ENCODE results near the gene CRLF3. TPM values are rescaled to one million over a fixed set of nuclear protein-coding genes. Genes with fewer than 3 reads are reported as not detected.

Gene CRLF3
- total RNA-seq, 2 experiments from 2014 or later = 40.3 to 42.5 TPM

Other genes with a start within 250 kb of the CRLF3 start
- gene ATAD5, start 7.3 kb upstream of the CRLF3 start, total RNA-seq = 10 to 100 TPM; 34.5 to 35.0 TPM
- 10 to 100 TPM in 1 of 2 experiments, 1 to 10 TPM in 1; 9.7 to 12.6 TPM for gene TEFM, start 81.5 kb upstream of the CRLF3 start, total RNA-seq
- gene ADAP2, start 97.3 kb upstream of the CRLF3 start, total RNA-seq = 1 to 10 TPM in 1 of 2 experiments, under 1 TPM in 1; 0.92 to 1.5 TPM
- 1 to 10 TPM; 5.4 to 6.6 TPM for gene RNF135, start 146.3 kb upstream of the CRLF3 start, total RNA-seq